Measurements from ENCODE around the gene PLCB4.

DNA sequence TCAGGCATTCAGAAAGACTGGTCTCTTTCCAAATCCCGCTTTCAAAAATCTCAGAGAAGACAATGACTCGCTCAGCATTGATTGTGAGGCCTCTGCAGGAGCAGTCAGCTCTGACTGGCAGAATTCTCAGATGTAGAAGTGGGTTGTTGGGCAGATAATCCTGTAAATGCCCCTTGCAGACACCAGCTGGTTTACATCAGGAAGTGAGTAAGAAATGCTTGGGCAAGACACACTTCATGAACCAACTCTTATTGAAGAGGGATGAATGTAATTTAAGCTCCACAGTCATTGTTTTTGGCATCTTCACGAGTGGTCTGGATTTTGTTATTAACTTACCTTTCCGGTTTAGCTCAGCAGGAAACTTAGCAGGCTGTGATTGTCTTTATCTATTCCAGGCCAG lies 166.6 kb downstream of the PLCB4 start:
- TF ChIP-seq CTCF (IDR thresholded peaks at IDR 0.05), result no peak
- no peak for TF ChIP-seq POLR2A (IDR thresholded peaks at IDR 0.05)
